ENCODE results near the gene GAN.

- TF ChIP-seq CTCF (IDR thresholded peaks at IDR 0.05) (no peak), POLR2A (IDR thresholded peaks at IDR 0.05) (no peak), POLR2AphosphoS5 (IDR thresholded peaks at IDR 0.05) (no peak), EP300 (IDR thresholded peaks at IDR 0.05) (no peak)
These were observed 85.1 kb downstream of the GAN start for GRCh38 chr16:81399909-81400308.

Data from gastroesophageal sphincter (tissue), 3 donors.